Measurements from ENCODE around the gene RDH16.

GRCh38 chr12:56947633-56948456 lies 9.6 kb downstream of the RDH16 start:
- TF ChIP-seq CTCF (IDR thresholded peaks at IDR 0.05) (no peak), POLR2A (IDR thresholded peaks at IDR 0.05) (no peak)
